Stimulated activated CD4-positive, alpha-beta T cell treated with anti-CD3 and anti-CD28 coated beads, Interleukin-1b, Interleukin-23, amount 100 ng/mL, for 24 hours (primary cell): ENCODE data around the gene SNRNP48.

ENCODE experiments used
- DNase-seq, 4 experiments: peaks; one replicate each; pipeline ENCODE4 v3.0.0-alpha.2; 2020; ENCODE audit warnings: low read depth in 4 of 4, low spot score in 1 of 4

The SNRNP48 gene

DNA sequence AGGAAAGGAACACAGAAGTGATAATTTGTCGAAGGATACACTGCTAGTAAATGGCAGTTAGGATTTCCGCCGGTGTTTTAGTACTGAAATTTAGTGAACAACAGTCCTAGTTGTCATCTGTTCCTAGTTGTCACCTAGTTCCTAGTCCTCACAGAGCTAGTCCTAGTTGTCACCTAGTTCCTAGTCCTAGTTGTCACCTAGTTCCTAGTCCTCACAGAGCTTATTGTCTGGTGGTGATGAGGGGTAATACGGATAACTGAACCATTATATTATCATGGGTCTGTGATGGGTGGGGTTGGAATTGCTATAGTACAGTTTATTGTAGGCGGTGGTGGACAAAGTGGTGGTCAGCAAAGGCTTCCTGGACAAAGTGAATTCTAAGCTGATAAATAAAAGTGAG, 1.8 kb downstream of the SNRNP48 start:
- DNase-seq = no peak

DNA sequence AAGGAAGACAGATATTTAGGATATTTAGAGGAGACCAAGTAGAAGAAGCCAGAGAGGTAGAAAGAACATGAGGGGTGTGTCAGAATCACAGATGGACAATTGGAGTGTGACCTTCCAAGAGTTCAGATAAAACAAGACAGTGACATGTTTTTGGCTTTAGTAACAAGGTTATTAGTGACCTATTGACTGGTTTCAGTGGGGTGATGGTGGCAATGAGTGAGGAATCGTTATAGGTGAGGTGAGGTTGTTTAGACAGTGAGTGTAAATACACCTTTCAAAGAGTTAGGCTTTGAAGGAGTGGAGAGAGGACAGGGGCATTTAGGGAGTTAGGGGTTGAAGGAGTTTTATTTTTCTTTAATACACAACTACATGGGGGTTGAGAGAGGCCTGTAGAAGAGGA, 3.2 kb downstream of the SNRNP48 start:
- DNase-seq = no peak

DNA sequence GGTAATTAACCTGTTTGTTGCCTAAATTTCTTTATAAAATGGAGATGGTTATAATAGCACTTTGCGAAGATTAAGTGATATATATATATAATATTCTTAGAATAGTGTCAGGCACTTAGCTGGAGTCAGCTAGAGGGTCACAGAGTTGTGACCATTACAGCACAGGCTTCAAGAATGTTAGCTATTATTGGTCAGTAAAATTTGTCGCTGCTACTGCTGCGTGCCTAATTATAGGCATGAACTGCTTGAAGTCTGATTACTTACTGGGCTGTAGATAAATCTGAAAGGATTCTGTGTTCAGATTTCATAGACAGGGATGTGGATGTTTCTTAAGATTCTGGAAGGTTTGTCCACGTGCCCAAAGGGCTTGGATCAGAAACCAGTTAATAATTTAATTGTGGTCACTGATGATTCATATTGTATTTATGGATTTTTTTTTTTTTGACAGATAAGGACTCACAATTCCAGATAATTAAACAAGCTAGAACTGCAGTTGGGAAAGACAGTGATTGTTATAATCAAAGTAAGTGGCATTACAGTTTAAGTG, 4.7 kb downstream of the SNRNP48 start:
- no peak for DNase-seq

DNA sequence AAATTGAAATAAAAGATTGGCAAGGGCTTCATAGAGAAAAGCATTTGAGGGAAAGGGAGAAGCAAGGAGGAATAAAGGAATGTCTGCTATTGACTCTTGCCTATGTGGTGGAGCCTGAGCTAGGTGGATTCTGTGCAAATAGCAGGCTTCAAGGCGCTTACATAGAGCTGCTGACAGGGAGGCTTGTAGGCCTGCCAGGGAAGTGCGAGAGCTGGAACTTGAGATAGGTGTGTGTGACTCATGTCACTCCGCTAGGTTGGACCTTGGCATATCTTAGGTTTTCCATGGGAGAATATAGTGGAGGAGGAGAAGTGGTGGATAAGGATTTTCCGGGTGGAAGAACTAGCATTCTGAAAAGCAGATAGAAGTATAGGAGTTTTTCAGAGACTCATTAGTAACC, 14.0 kb downstream of the SNRNP48 start:
- no peak for DNase-seq

DNA sequence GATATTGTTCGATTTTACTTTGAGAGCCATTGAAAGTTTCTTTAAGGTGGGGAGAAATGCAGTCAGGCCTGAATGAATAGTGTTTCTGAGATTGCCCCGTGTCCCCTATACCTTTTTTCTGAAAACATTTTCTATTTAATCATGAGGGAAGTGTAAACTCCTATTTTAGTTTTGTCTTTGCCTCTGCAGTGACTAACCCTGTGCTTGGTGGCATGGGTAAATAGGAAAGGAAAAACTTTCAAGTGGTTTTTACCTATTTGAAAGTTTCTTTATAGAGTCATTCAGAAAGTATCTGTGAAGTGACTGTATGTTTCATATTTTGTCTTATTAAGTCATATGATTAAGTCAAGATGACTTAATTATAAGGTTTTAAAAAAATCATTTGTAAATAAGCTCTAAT, 14.5 kb downstream of the SNRNP48 start:
- DNase-seq = no peak

DNA sequence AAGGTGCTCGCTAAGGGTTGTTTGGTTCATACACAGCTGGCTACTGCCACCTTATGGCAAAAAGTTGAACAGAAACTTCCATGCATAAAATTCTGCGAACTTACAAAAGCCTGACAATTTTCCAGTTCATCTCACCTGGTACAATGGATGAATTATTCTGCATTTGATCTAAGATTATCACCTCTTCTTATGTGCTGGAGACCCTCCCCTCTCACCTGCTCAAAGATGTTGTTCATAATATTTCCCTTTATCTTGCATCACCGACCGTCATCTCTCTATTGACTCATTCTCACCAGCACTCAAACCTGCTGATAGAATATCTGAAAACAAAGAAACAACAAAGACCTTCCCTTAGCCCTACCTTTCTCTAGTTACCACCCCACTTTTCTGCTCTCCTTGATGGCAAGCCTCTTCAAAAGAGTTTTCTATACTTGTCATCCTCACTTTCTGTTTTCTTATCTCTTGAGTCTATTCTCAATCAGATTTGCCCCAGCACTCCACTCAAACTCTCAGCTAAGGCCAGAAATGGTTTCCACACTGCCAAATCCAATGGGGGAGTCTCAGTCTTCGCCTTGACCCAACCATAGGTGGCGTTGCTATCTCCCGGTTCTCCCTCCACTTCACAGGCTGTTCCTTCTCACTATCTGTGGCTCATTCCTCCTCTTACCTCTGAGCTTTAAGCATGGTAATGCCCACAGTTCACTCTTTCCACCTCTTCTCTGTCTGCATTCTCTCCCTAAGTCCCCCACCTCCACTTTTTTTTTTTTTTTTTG, 25.8 kb downstream of the SNRNP48 start:
- DNase-seq = no peak

DNA sequence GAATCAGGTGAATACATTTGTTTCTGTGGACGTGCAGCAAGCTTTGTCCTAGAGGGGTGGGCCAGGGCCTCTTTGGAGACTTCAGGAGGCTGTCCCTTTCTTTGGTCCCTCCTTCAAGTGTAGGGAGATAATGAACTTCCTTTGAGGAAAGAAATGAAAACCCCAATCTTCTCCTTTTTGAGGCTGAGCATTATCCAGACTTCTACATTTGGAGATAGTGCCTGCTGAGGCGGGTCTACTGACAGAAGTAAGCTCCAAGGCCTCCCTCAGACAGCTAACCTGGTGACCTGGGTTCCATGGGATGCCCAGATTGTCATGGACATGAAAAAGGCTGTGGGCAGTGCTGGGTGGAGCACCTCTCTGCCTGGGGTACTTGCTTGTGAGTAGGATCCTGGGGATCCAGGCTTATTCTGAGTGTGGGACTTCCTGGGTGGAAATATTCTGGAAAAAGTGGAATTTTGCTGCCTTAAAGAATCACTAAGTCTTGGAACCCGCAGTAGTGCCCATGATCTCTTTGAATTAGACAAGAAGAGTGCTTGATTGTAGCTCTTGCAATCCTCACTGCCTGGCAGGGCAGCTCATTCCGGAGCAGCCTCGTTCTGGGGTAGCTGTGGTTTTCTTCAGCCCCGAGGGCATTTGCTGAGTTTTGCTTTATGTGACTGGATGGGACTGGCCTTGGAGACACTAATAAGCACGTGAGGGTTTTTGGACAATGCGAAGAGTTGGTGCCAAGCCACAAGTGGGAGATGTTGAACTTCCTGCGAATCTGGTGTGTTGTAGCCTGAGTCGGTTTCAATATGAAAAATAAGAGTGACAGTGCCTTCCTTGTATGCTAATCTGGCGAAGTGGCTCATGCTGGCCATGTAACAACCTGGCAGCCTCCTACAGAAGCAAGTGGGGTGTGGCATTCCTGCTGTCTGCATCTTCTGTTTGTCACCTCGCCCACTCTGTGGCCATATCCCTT, 28.1 kb downstream of the SNRNP48 start:
- no peak for DNase-seq

DNA sequence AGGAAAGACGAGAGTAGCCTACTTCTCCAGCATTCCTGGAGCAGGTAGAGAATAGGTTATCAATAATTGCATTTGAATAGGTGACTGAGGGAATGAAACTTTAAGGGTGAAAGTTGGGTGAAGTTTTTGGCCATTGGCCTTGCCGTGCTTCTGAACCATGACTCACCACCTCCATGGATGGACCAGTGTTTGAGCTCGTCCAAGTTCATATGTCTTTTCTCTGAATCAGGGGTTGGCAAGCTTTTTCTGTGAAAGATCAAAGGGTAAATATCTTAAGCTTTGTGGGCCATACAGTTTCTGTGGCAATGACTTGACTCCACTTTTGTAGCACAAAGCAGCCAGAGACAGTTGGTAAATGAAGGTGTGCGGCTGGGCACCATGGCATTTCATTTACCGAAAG, 31.8 kb downstream of the SNRNP48 start:
- no peak for DNase-seq

DNA sequence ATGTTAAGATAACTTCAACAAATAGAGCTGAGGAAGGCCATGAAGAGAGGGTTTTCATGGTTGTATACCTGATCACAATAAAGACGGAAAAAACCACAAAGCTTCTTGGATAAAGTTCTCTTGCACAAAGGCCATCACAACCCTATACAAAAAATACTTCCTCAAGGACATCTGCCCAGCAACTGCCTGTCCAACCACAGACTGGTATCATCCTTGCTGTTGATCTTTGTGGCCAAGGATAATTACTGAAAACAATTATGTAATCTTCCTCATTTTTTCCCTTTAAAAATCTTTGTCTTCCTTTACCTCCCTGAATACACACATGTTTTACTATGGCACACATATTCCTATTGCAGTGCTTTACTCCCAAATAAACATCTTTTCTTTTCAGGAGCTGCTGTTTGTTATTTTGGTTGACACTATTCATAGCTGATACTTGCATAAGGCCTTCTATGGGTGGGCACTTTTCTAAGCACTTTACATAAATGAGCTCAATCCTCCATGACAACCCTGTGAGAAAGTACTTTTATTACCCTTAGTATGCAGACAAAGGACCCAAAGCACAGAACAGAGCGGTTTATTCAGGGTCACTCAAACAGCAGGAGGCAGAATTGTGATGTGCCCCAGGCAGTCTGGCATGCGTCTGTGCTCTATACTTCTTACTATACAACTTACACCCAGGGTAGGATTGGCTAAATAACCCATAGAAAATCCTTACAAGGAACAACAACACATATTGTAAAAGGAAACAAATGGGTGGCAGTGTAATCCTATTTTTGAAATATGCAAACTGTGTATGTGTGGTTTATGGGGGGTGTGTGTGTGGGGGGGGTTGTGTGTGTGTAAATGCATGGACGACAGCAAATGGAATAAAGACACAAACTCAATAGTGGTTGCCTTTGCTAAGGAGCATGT, 35.1 kb downstream of the SNRNP48 start:
- no peak for DNase-seq

DNA sequence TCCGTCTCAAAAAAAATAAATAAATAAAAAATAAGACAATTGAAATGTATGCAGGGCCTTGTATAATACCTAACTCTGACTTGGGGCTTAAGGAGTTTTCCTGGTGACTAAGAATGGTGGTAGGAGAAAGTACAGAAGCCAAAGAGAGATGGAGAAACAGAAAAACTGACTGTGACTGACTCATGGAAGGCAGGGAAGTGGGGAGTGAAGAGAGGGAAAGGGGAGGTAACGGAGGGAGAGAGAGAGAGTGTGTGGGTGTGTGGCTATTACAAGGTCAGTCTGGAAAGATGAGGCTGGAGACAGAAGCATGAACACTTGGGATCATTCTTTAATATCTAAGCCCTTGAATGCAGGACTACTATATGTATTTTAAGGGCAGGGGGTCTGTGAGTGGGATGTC, 38.5 kb downstream of the SNRNP48 start:
- DNase-seq = no peak

DNA sequence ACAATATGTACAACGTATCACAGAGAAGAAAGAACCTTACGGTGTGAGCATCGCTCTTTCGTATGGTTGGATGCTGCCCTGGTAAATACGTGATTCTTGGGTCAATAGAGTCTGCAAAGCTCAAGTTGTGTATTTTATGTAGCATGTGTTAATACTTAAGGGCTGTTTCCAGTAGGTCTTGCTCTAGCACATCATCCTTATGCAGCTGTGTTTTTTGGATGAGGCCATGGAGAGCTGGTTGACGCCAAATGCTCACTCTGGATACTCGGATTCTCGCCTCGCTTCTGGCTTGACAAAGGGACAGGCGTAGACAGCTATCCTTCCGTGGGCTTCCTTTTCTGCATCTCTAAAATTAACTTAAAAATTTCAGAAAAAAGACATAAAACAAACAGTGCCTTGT, 38.9 kb downstream of the SNRNP48 start:
- no peak for DNase-seq

DNA sequence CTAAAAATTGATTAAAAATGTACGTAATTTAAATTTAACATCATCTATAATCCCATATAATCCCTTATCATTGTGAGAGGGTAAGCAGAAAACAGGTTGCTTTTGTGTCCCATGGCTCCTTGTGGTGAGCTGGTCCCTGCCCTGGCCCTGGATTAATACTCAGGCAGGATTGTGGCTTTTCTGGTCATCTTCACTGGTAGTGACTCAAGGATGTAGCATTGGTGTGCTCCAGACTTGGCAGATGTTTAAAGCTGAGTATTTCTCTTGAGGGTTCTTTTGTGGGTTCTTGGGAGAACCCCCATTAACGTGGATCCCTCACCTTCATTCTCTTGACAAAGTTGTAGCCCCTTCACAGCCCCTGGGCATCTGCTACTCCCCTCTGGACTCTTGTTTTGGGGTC, 39.3 kb downstream of the SNRNP48 start:
- no peak for DNase-seq

DNA sequence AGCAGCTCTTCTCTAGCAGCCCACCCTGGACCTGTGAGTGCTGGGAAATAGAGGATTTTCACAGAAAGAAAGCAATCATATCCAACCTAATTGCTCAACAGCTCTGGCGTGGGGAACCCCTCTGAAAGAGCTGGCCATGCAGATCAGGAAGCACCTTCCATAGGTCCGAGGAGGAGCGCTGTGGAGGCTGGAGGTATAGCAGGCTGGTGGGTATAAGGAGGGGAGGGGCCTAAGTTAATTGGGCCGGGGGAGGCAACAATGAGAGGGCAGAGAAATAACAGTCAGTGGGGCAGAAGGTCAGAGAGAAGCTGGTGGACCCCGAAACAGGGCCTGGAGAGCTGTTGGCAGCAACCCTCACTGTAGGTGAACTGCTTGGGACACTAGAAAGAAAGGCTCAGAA, 40.8 kb downstream of the SNRNP48 start:
- no peak for DNase-seq

DNA sequence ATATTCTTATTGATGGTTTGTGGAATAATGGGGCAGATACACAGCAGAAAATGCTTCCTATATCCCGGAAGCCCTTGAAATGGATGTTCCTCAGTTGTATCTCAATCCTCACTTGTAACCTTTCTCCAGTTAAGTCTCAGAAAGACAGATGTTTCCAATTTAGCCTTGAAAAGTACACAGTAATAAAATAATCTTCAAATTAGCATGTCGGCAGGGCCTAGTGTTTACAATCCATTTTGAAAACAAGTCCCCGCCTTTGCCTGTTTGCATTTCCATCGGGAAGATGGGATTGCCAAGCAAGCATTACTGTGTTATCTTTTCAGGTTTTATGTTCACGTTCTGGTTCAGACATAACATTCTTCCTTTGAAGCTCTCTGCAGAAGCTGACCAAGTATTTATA, 41.5 kb downstream of the SNRNP48 start:
- DNase-seq = no peak

DNA sequence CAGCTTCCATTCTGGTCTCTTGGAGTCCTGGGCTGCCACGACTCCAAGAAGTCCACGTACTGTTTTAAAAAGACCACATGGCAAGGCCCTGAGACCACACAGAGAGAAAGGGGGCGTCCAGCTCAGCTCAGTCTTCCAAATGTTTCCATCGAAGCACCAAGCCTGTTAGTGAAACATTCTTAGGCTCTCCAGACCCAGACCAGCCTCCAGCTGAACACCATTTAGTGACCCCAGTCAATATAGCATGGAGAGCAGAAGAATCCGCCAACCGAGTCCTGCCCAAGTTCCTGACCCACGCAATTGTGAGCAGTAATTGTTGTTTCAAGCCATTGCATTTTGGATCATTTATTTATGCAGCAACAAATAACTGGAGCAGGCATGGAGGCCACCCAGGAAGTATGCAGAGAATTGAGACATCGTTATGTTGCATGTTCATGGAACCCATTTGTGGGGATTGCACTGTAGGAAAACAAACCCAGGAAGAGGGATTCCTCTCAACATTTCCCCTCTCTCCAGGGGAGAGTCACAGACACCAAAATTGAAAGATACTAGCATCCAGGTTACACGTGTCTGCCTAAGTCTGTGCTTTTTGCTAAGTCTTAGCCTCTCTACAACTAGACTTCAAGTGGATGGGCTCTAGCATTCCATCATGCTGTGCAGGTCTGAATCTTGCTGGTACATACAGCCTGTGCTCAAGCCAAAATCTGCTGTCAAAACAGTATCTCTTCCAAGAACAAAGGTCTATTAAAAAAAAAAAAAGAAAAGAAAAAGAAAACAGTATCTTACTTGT, 42.7 kb downstream of the SNRNP48 start:
- DNase-seq = no peak

DNA sequence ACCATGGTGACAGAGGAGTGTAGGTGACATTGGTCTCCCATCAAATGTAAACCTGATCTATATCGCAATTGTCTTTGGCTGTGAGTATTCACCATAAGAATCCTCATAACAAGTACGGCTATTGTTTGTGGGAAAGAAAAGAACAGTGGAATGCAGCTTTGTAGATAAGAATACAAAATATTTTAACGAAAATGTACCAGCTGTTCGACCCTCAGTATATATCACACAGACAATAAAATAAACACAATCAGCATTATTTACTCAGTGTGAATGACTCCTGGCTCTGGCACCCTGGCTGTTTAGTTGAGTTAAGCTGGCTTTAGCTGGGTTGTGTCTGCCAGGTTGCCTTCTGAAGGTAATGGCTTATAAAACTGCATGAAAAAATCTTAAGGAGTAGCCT, 43.4 kb downstream of the SNRNP48 start:
- no peak for DNase-seq

DNA sequence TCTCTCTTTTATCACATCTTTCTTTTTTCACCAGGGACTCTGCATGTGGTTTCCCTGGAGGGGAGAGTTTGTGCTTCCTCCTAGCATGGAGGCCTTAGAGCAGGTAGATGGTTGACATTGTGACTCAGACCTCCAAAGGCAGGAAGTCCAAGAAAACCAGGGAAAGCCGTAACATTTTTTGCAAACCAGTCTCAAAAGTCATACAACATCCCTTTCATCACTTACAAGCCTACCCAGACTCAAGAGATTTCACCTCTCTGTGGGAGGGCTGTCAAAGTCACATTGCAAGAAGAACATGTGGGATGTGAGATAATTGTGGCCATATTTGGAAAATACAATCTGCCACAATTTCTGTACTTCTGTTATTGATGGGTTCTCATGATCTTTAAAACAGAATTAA, 46.2 kb downstream of the SNRNP48 start:
- DNase-seq = no peak

DNA sequence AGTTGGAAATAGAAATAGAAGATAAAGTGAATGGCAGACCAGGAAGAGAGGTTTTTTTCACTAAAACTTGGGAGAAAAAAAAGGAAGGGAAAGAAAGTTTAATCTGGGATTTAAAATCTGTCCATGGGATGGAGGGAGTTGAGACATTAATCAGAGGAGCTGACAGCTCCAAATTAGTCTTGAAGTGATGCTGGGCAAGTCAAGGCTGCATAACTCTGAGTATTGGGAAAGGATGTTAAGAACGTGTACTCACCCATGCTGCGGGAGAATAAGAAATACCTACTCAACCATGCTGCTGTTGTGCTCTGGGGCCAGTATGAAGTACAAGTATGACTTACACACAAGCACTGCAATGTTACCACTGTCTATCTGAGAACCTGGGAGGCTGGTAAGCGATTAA, 47.5 kb downstream of the SNRNP48 start:
- DNase-seq = no peak

DNA sequence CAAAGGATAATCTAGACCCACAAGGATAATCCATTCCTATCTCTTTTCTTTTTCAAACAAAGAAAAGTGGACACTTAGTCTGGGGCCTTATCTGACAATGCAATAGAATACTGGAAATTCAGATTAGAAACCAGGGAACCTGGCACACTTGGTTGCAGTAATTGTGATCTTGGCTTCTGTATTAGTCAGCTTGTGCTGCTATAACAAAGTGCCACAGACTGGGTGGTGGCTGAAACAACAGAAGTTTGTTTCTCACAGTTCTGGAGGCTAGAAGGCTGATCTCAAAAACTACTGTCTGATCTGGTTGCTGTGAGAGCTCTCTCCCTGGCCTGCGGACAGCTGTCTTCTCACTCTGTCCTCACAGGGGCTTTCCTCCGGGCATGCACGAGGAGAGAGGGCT, 49.4 kb downstream of the SNRNP48 start:
- DNase-seq = no peak

DNA sequence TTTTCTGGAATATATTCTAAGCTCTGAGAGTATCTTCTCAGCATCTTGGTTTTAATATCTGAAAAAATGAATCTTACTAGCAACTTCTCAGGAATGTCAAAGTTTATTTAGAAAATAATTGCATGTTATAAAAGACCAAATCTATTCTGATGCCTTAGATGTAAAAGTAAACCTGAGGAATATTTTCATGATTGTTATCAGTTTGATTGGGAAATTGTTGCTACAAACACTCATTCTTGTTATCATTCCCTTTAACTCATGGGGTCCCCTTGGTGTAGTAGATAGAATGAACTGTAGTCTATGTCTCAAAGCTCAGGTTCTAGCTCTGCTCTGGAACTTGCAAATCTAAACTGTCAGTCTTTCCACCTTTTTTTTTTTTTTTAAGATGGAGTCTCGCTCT, 50.0 kb downstream of the SNRNP48 start:
- no peak for DNase-seq
